Skeletal muscle tissue (tissue), 4 donors: ENCODE results near the gene MPZL2. TPM values are rescaled to one million over a fixed set of nuclear protein-coding genes. Genes with fewer than 3 reads are reported as not detected.
"Not testable (repeated sequence)": the region's sequence is repeated elsewhere in the genome, so short reads cannot be mapped to it uniquely, and the experiment has no call there.

Experiments
- H3K27ac ChIP-seq: one replicate; pipeline ENCODE4 v1.7.0; 2013; ENCODE audit warnings: mild to moderate bottlenecking, low read depth, low read length, inconsistent platforms
- H3K27me3 ChIP-seq, 3 donors: one replicate each; pipeline ENCODE4 v1.7.0; 2013; ENCODE audit warnings: low read length in 3 of 3; ENCODE audit not compliant: control insufficient read depth in 3 of 3, insufficient read depth in 3 of 3
- H3K36me3 ChIP-seq, 3 donors: one replicate each; pipeline ENCODE4 v1.7.0; 2013; ENCODE audit warnings: low read length in 3 of 3; ENCODE audit not compliant: control insufficient read depth in 3 of 3, insufficient read depth in 3 of 3
- H3K4me1 ChIP-seq, 3 donors: one replicate each; pipeline ENCODE4 v1.7.0; 2013; ENCODE audit warnings: low read length in 3 of 3, mild to moderate bottlenecking in 3 of 3; ENCODE audit not compliant: control insufficient read depth in 3 of 3, insufficient read depth in 3 of 3
- H3K4me3 ChIP-seq, 3 donors: one replicate each; pipeline ENCODE4 v1.7.0; 2013; ENCODE audit warnings: low read length in 3 of 3
- H3K9ac ChIP-seq, 3 donors: one replicate each; pipeline ENCODE4 v1.7.0; 2013; ENCODE audit warnings: low read length in 3 of 3, mild to moderate bottlenecking in 3 of 3, moderate library complexity in 2 of 3, low read depth in 1 of 3
- H3K9me3 ChIP-seq, 3 donors: one replicate each; pipeline ENCODE4 v1.7.0; 2013; ENCODE audit warnings: low read length in 3 of 3; ENCODE audit not compliant: control insufficient read depth in 3 of 3
- total RNA-seq: library from RNA; depleted of rRNA; stranded (reverse); fragments of >200 nt; gene quantifications from one replicate; pipeline ENCODE4 v1.2.3, GENCODE V29; 2014
- donor health status: Osteomylitis.

Gene MPZL2
- total RNA-seq = 1.0 TPM

DNA sequence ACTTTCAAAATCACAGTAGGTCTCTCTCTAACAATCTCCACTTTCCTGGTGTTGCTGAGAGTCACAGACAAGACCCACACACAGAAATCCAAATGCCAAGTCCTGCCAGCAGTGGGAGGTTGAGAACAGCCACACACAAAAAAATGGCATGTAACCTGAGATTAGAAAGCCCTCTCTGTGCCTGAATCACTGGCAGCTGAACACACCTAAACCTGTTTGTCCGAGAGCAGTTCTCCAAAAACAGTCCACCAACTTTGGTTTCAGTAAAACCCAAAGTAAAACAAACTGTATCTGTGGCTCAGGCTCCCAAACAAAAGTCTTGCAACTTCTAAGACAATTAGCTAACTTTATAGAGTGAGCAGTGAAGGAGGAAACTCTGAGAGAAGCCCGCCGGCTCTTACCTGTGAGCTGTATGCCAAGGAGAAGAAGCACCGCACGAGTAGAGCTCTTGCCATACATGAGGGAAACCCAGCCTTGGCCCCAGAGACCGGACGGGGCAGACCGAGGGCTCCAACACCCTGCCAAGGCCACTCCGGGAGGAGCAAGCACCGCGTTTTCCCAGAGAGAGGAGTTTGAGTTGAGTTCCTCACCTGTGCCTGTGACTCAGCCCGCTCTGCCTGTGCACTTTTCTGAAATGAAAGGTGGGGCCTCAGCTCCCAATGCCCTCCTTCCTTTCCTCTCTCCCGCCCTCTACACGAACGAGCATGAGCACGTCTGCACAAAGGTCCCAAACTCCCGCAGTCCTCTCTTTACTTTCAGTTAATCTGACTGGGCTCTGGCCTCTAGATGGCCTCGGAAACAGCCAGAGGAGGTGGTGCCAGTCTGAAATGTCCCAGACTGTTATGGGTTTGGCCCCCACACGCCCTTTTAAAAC lies at the start of gene MPZL2:
MPZL2 (minus strand) TSS at position 603 of the 874 bp plus-strand sequence; CDS start at position 459, 144 bp downstream.
- Histone ChIP-seq H3K27me3 (peaks cover 36 to 42% (median 38%) of the 10 kb centered on the region in 3 donors), H3K9me3 (peaks cover 0 to 3% (median 0%) of the 10 kb centered on the region in 3 donors), H3K4me3 (peak within 1 kb of the TSS; percentile 52 to 69 (median 63)), H3K4me1 (peaks cover 7 to 12% (median 11%) of the 10 kb centered on the region in 3 donors), H3K9ac (peak within 1 kb of the TSS; percentile 39 to 66 (median 47)), H3K27ac (peak within 1 kb of the TSS; percentile 26), H3K36me3 (no peaks in the 10 kb centered on the region)

DNA sequence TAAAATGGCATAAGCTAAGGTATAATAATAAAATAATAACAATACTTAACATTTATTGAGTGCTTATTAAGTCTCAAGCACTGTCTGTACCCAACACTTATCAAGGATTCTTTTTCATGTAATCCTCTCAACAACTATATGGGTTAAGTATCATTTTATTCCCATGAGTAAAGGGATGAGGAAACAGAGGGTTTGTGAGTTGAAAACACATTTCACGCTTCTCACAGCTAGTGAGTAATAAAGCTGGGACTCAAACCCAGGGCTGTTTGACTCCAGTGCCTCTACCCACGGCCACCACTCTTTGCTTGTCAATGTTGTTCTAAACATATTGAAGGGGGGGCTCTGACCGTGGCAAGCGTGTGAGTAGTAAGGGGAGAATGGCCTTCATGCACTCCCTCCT lies 49.1 kb upstream of the MPZL2 start:
- H3K27me3 ChIP-seq = peaks cover 13 to 39% (median 28%) of the 10 kb centered on the region in 3 donors

DNA sequence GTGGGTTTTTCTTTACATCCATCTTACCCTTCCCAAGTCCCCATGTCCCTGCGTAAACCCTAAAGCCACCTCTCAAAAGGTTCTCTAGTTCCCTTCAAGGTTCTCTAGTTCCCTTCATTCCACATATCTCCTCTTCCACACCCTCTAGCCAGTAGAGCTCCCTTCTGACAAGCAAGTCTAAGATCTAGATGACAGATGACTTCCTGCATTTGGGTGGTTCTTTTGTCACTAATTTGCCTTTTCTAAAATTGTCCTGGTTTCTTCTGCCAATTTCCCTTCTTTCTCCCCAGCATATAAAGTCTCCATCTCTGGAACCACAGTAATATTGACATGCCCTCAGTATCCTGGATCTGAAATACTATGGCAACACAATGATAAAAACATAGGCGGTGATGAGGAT lies 48.2 kb upstream of the MPZL2 start:
- Histone ChIP-seq H3K4me1 (peaks cover 3 to 7% (median 5%) of the 10 kb centered on the region in 3 donors), H3K27ac (no peak overlapping the region), H3K4me3 (no peak overlapping the region), H3K9ac (no peak overlapping the region), H3K9me3 (no peaks in the 10 kb centered on the region), H3K36me3 (no peaks in the 10 kb centered on the region), H3K27me3 (peaks cover 13 to 39% (median 28%) of the 10 kb centered on the region in 3 donors)

More for the DNA sequence above, 49.1 kb upstream of the MPZL2 start:
- no peak overlapping the region for H3K9ac ChIP-seq
- H3K27ac ChIP-seq = no peak overlapping the region
- no peak overlapping the region for H3K4me3 ChIP-seq
- H3K36me3 ChIP-seq = no peaks in the 10 kb centered on the region
- H3K9me3 ChIP-seq = no peaks in the 10 kb centered on the region
- peaks cover 3 to 7% (median 5%) of the 10 kb centered on the region in 3 donors for H3K4me1 ChIP-seq

DNA sequence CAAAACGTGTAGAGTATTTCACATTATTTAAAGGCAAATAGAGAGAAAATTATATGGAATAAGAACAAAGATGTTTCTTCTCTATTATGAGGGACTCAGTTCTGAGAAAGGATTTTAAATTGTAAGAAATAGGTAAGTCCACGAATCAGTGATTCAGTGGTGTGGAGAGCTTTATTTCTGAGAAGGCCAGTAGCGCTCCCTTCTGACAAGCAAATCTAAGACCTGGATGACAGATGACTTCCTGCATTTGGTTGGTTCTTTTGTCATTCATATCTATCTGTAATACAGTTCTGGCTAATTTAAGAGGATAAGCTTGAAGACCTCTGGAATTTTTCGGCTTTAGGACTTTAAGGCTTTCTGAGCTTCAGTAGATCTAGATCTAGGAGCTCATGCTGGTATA lies 47.4 kb upstream of the MPZL2 start:
- no peak overlapping the region for H3K27ac ChIP-seq
- no peaks in the 10 kb centered on the region for H3K9me3 ChIP-seq
- no peak overlapping the region for H3K9ac ChIP-seq
- H3K36me3 ChIP-seq = no peaks in the 10 kb centered on the region
- peaks cover 9 to 31% (median 28%) of the 10 kb centered on the region in 3 donors for H3K27me3 ChIP-seq
- peaks cover 0 to 3% (median 3%) of the 10 kb centered on the region in 3 donors for H3K4me1 ChIP-seq
- no peak overlapping the region for H3K4me3 ChIP-seq

DNA sequence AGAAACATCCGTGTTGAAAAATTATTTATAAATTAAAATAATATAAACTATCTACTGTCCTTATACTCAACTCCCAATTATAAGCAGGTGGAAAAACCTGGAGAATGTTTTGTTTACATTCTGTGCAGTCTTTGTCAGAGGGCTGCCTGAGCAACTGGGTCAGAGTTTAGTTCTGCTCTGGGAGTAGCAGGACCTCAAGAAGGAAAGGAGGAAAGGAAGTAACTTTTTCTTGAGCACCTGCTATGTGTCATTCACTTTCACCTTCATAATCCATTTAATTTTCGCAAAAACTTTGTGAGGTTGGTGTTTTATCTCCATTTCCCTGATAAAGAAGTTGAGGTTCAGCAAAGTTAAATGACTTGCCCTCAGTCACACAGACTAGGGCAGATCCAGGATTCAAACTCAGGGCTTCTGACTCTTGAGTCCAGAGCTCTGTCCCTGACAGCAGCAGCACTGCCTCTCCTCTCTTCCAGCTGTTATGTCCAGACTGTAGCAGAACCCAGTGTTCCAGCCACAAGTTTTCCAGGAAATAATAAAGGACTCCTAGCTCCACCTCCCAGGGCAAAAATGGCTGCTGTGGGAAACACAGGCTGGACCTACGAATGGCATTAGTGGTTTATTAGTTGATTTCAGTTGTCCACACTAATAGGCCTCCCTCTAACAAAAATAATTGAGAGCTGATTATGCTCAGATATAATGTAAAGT lies 46.8 kb upstream of the MPZL2 start:
- Histone ChIP-seq H3K9ac (no peak overlapping the region), H3K4me3 (no peak overlapping the region), H3K36me3 (no peaks in the 10 kb centered on the region), H3K4me1 (peaks cover 0 to 3% (median 2%) of the 10 kb centered on the region in 3 donors), H3K27ac (no peak overlapping the region), H3K27me3 (peaks cover 8 to 31% (median 28%) of the 10 kb centered on the region in 3 donors), H3K9me3 (no peaks in the 10 kb centered on the region)

DNA sequence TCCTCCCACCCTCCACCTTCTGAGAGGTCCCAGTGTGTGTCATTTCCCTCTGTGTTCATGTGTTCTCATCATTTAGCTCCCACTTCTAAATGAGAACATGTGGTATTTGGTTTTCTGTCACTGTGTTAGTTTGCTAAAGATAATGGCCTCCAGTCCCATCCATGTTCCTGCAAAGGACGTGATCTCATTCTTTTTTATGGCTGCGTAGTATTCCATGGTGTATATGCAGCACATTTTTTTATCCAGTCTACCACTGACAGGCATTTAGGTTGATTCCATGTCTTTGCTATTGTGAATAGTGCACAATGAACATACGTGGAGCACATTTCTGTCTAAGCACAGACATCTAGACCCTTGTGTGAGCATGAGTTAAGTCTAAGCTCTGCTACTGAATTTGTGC lies 46.2 kb upstream of the MPZL2 start:
- H3K4me3 ChIP-seq = no peak overlapping the region
- H3K36me3 ChIP-seq = no peaks in the 10 kb centered on the region
- H3K27me3 ChIP-seq = peaks cover 8 to 33% (median 24%) of the 10 kb centered on the region in 3 donors
- no peak overlapping the region for H3K27ac ChIP-seq
- H3K9ac ChIP-seq = no peak overlapping the region
- no peaks in the 10 kb centered on the region for H3K9me3 ChIP-seq
- H3K4me1 ChIP-seq = peaks cover 0 to under 1% (median under 1%) of the 10 kb centered on the region in 3 donors

DNA sequence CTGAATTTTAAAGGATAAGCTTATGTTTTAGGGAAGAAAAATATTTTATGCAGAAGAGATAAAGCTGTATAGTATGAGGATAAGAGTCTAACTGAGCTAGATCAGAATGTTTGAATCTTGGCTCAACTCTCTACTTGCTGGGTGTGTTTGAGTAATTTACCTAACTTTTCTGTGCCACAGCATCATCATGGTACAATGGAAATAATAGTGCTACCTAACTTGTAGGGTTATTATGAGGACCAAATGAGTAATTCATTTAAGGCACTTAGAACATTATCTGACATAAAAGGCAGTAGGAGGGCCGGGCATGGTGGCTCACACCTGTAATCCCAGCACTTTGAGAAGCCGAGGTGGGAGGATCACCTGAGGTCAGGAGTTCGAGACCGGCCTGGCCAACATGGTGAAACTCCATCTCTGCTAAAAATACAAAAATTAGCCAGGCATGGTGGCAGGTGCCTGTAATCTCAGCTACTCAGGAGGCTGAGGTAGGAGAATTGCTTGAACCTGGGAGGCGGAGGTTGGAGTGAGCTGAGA lies 45.0 kb upstream of the MPZL2 start:
- not testable (repeated sequence) for H3K4me1 ChIP-seq, H3K9me3 ChIP-seq, H3K27ac ChIP-seq, H3K9ac ChIP-seq, H3K36me3 ChIP-seq, H3K4me3 ChIP-seq
- H3K27me3 ChIP-seq = peaks cover 13 to 30% (median 16%) of the 10 kb centered on the region in 3 donors

DNA sequence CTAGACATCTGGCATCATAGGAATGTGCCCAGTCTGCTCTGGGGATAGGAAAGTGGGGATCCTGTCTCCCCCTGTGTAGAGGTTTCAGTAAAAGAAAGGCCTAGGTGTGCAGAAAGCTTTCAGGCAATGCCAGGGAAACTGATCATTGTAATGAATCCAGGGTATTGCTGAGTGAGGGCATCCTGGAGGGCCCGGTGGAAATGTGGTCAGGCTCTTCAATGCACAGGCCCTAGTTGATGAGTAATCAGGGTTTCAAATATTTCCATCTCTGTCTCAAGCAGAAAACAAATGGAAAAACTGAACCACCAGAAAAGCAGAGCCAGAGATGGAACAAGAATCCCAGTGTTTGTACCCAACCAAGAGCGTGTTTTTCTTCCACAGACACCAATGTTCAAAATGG lies 42.5 kb upstream of the MPZL2 start:
- H3K36me3 ChIP-seq = no peaks in the 10 kb centered on the region
- H3K9me3 ChIP-seq = no peaks in the 10 kb centered on the region
- no peak overlapping the region for H3K4me3 ChIP-seq
- peaks cover 4 to 15% (median 12%) of the 10 kb centered on the region in 3 donors for H3K27me3 ChIP-seq
- no peak overlapping the region for H3K9ac ChIP-seq
- no peaks in the 10 kb centered on the region for H3K4me1 ChIP-seq
- H3K27ac ChIP-seq = no peak overlapping the region

DNA sequence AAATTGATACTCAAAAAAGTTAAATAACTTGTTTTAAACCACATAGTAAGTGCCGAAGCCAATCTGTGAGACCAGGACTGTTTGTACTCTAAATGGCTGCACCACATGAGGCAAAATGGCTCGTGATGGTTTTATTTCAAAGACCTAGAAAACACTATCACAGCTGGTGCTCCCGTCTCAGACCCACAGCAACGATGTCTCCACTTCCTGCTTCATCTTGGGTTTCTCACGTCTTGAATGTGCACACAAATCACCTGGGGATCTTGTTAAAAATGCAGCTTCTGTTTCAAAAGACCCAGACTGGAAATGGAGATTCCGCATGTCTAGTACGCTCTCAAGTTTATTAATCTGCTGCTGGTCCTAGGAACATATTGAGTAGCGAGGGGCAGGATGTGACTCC lies 41.6 kb upstream of the MPZL2 start:
- Histone ChIP-seq H3K27me3 (peaks cover 4 to 17% (median 10%) of the 10 kb centered on the region in 3 donors), H3K4me1 (no peaks in the 10 kb centered on the region), H3K9ac (no peak overlapping the region), H3K36me3 (no peaks in the 10 kb centered on the region), H3K4me3 (no peak overlapping the region), H3K9me3 (no peaks in the 10 kb centered on the region), H3K27ac (no peak overlapping the region)
